ENCODE measurements around the gene JAZF1. TPM values are rescaled to one million over a fixed set of nuclear protein-coding genes. Genes with fewer than 3 reads are reported as not detected.

The JAZF1 gene
- total RNA-seq, 1 experiment from 2014 or later: 1.5 TPM

- no TSS peak for BruUV-seq (replicated peaks)
- Histone ChIP-seq H3K4me3 (ENCODE audit: low read depth, low read length, poor library complexity, severe bottlenecking) (no peak overlapping the region), H3K4me1 (ENCODE audit: insufficient read depth, low read length, poor library complexity, severe bottlenecking) (peaks cover 4% of the 10 kb centered on the region), H3K9me3 (ENCODE audit: low read depth, low read length, poor library complexity, severe bottlenecking) (no peaks in the 10 kb centered on the region), H3K27me3 (replicated peaks; ENCODE audit: insufficient read depth, low read depth, low read length, poor library complexity) (peaks cover 14% of the 10 kb centered on the region), H3K27ac (ENCODE audit: low read depth, low read length, poor library complexity, severe bottlenecking) (no peak overlapping the region), H3K36me3 (ENCODE audit: insufficient read depth, low read length, poor library complexity, severe bottlenecking) (no peaks in the 10 kb centered on the region)
- ChIA-PET POLR2A (ENCODE audit: low non-redundant PET) (no interaction called here), CTCF (no interaction called here)
- intact Hi-C loops (cut with micrococcal nuclease; ENCODE audit: unreplicated experiment): no loop called here
- TF ChIP-seq, protein P1, sequence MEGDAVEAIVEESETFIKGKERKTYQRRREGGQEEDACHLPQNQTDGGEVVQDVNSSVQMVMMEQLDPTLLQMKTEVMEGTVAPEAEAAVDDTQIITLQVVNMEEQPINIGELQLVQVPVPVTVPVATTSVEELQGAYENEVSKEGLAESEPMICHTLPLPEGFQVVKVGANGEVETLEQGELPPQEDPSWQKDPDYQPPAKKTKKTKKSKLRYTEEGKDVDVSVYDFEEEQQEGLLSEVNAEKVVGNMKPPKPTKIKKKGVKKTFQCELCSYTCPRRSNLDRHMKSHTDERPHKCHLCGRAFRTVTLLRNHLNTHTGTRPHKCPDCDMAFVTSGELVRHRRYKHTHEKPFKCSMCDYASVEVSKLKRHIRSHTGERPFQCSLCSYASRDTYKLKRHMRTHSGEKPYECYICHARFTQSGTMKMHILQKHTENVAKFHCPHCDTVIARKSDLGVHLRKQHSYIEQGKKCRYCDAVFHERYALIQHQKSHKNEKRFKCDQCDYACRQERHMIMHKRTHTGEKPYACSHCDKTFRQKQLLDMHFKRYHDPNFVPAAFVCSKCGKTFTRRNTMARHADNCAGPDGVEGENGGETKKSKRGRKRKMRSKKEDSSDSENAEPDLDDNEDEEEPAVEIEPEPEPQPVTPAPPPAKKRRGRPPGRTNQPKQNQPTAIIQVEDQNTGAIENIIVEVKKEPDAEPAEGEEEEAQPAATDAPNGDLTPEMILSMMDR (conservative IDR thresholded peaks at IDR 0.05; ENCODE audit: low read depth, low read length): no peak
- TF ChIP-seq EZH2 (IDR thresholded peaks at IDR 0.05; ENCODE audit: borderline replicate concordance, low read depth, low read length, poor library complexity, severe bottlenecking): no peak
- no peak for DNase-seq (ENCODE audit: low spot score)
Observed at GRCh38 chr7:28003408-28003807, 177.2 kb downstream of the JAZF1 start.

- no TSS peak for BruUV-seq (replicated peaks)
- intact Hi-C loops (cut with micrococcal nuclease; ENCODE audit: unreplicated experiment): no loop called here
- CTCF ChIA-PET: no interaction called here
- Histone ChIP-seq H3K27me3 (replicated peaks; ENCODE audit: insufficient read depth, low read depth, low read length, poor library complexity) (peaks cover 10% of the 10 kb centered on the region), H3K4me3 (ENCODE audit: low read depth, low read length, poor library complexity, severe bottlenecking) (no peak overlapping the region), H3K9me3 (ENCODE audit: low read depth, low read length, poor library complexity, severe bottlenecking) (no peaks in the 10 kb centered on the region), H3K4me1 (ENCODE audit: insufficient read depth, low read length, poor library complexity, severe bottlenecking) (peaks cover 4% of the 10 kb centered on the region), H3K36me3 (ENCODE audit: insufficient read depth, low read length, poor library complexity, severe bottlenecking) (no peaks in the 10 kb centered on the region), H3K27ac (ENCODE audit: low read depth, low read length, poor library complexity, severe bottlenecking) (no peak overlapping the region)
- peak; percentile 45 for DNase-seq (ENCODE audit: low spot score)
- POLR2A ChIA-PET (ENCODE audit: low non-redundant PET): no interaction called here
- no peak for TF ChIP-seq EZH2 (IDR thresholded peaks at IDR 0.05; ENCODE audit: borderline replicate concordance, low read depth, low read length, poor library complexity, severe bottlenecking)
- TF ChIP-seq, protein P1 (conservative IDR thresholded peaks at IDR 0.05; ENCODE audit: low read depth, low read length): no peak
Observed at GRCh38 chr7:28002638-28003037, 178.0 kb downstream of the JAZF1 start.

DNA sequence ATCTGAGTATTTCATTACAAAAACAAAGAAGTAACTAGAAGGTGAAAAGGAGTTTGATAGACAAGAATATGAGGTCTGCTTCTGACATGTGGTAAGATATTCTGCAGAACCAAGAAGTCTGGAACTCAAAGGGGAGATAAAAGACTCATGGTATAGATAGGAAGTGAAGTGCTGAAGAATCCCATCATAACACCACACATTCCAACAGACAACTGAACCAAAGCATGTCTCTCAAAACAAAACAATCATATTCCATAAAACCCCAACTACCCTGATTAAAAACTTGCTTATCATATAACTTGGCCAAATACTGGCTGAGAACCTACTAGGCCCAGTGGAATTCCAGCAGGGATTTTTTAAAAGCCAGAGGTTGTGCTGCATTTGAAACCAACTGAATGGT is 178.7 kb downstream of the JAZF1 start:
- Histone ChIP-seq H3K36me3 (ENCODE audit: insufficient read depth, low read length, poor library complexity, severe bottlenecking) (no peaks in the 10 kb centered on the region), H3K4me3 (ENCODE audit: low read depth, low read length, poor library complexity, severe bottlenecking) (no peak overlapping the region), H3K9me3 (ENCODE audit: low read depth, low read length, poor library complexity, severe bottlenecking) (no peaks in the 10 kb centered on the region), H3K4me1 (ENCODE audit: insufficient read depth, low read length, poor library complexity, severe bottlenecking) (peaks cover 4% of the 10 kb centered on the region), H3K27ac (ENCODE audit: low read depth, low read length, poor library complexity, severe bottlenecking) (no peak overlapping the region), H3K27me3 (replicated peaks; ENCODE audit: insufficient read depth, low read depth, low read length, poor library complexity) (peaks cover 8% of the 10 kb centered on the region)
- no TSS peak for BruUV-seq (replicated peaks)
- CTCF ChIA-PET: no interaction called here
- DNase-seq (ENCODE audit: low spot score): no peak
- TF ChIP-seq EZH2 (IDR thresholded peaks at IDR 0.05; ENCODE audit: borderline replicate concordance, low read depth, low read length, poor library complexity, severe bottlenecking): no peak
- TF ChIP-seq, protein P1 (conservative IDR thresholded peaks at IDR 0.05; ENCODE audit: low read depth, low read length): no peak
- POLR2A ChIA-PET (ENCODE audit: low non-redundant PET): no interaction called here
- intact Hi-C loops (cut with micrococcal nuclease; ENCODE audit: unreplicated experiment): no loop called here
